IMR-90 (cell line): ENCODE results near the gene SRRM3. TPM values are rescaled to one million over a fixed set of nuclear protein-coding genes. Genes with fewer than 3 reads are reported as not detected.

Source experiments
- ATAC-seq: fragments of 200-7000 bp; cut with Tn5 transposase; 2 replicates; pipeline ENCODE4 v1.9.1; 2020; ENCODE audit warnings: low read depth, mild to moderate bottlenecking, moderate library complexity
- BruUV-seq: library from RNA; stranded (reverse); fragments of 400-500 nt; replicated peaks from 2 replicates; lab custom pipeline; 2021; lab: Mats Ljungman, UMichigan
- CTCF ChIA-PET: fragments of 300-600 bp; formaldehyde crosslinking; extraction: SDS; loops from one replicate; lab custom pipeline; 2021; ENCODE audit warnings: antibody characterized with exemption; lab: Yijun Ruan, JAX
- POLR2A ChIA-PET: fragments of 300-600 bp; sonication (Branson Sonifier 250); formaldehyde crosslinking; loops from one replicate; lab custom pipeline; 2022; ENCODE audit warnings: antibody characterized with exemption; ENCODE audit not compliant: unreplicated experiment; lab: Charles Lee
- DNase-seq: peaks from one replicate; pipeline ENCODE4 v3.0.0; 2013
- H2AFZ ChIP-seq: replicated peaks from 2 replicates; pipeline ENCODE3; 2013; ENCODE audit warnings: low read length, mild to moderate bottlenecking; ENCODE audit not compliant: poor library complexity
- H2AK5ac ChIP-seq: 2 replicates; pipeline ENCODE4 v1.6.1; 2013; ENCODE audit warnings: low read depth, low read length, inconsistent platforms
- H2AK9ac ChIP-seq: replicated peaks from 2 replicates; pipeline ENCODE3; 2013; ENCODE audit warnings: mild to moderate bottlenecking, low read depth, low read length, moderate library complexity; ENCODE audit not compliant: poor library complexity
- H2BK120ac ChIP-seq: 2 replicates; pipeline ENCODE4 v1.6.1; 2013; ENCODE audit warnings: low read depth, low read length, inconsistent platforms
- H2BK15ac ChIP-seq: 3 replicates; pipeline ENCODE4 v1.6.1; 2013; ENCODE audit warnings: low read depth, low read length, inconsistent platforms
- H2BK20ac ChIP-seq: 2 replicates; pipeline ENCODE4 v1.6.1; 2013; ENCODE audit warnings: low read depth, mild to moderate bottlenecking, inconsistent platforms, low read length, moderate library complexity
- H2BK5ac ChIP-seq: 2 replicates; pipeline ENCODE4 v1.6.1; 2013; ENCODE audit warnings: mild to moderate bottlenecking, low read depth, low read length, inconsistent platforms; ENCODE audit not compliant: poor library complexity, severe bottlenecking
- H3K14ac ChIP-seq: replicated peaks from 2 replicates; pipeline ENCODE4 v1.6.1; 2013; ENCODE audit warnings: low read depth, low read length, inconsistent platforms
- H3K18ac ChIP-seq: 2 replicates; pipeline ENCODE4 v1.6.1; 2013; ENCODE audit warnings: low read depth, low read length, control low read depth
- H3K23ac ChIP-seq: 2 replicates; pipeline ENCODE4 v1.6.1; 2013; ENCODE audit warnings: low read depth, low read length, inconsistent platforms
- H3K27ac ChIP-seq: 2 replicates; pipeline ENCODE4 v1.5.1; 2013; ENCODE audit warnings: mild to moderate bottlenecking, control low read depth, low read length; ENCODE audit not compliant: insufficient read depth
- H3K27me3 ChIP-seq: 2 replicates; pipeline ENCODE4 v1.6.1; 2013; ENCODE audit warnings: low read length; ENCODE audit not compliant: control insufficient read depth, insufficient read depth
- H3K36me3 ChIP-seq: 2 replicates; pipeline ENCODE4 v1.6.1; 2013; ENCODE audit warnings: low read length, mixed read lengths; ENCODE audit not compliant: control insufficient read depth, insufficient read depth
- H3K4ac ChIP-seq: 2 replicates; pipeline ENCODE4 v1.6.1; 2013; ENCODE audit warnings: low read depth, low read length, inconsistent platforms
- H3K4me1 ChIP-seq: 2 replicates; pipeline ENCODE4 v1.6.1; 2013; ENCODE audit warnings: low read length, mixed read lengths; ENCODE audit not compliant: control insufficient read depth, insufficient read depth
- H3K4me2 ChIP-seq: 2 replicates; pipeline ENCODE4 v1.6.1; 2013; ENCODE audit warnings: low read depth, mild to moderate bottlenecking, control low read depth, low read length, moderate library complexity
- H3K4me3 ChIP-seq: 2 replicates; pipeline ENCODE4 v1.5.1; 2013; ENCODE audit warnings: low read depth, mild to moderate bottlenecking, control low read depth, low read length, moderate library complexity; ENCODE audit not compliant: insufficient read depth
- H3K56ac ChIP-seq: 2 replicates; pipeline ENCODE4 v1.6.1; 2013; ENCODE audit warnings: low read length, inconsistent platforms; ENCODE audit not compliant: insufficient read depth; ENCODE audit errors: extremely low read depth
- H3K79me1 ChIP-seq, 2 experiments: 2 replicates each; pipeline ENCODE4 v1.6.1; 2013; ENCODE audit warnings: low read length in 2 of 2, inconsistent platforms in 1 of 2, low read depth in 1 of 2
- H3K9ac ChIP-seq: 2 replicates; pipeline ENCODE4 v1.6.1; 2013; ENCODE audit warnings: low read depth, low read length, control low read depth
- H3K9me1 ChIP-seq: 2 replicates; pipeline ENCODE4 v1.6.1; 2013; ENCODE audit warnings: low read length, inconsistent platforms; ENCODE audit not compliant: insufficient read depth
- H3K9me3 ChIP-seq: 2 replicates; pipeline ENCODE4 v1.6.1; 2013; ENCODE audit warnings: low read length; ENCODE audit not compliant: control insufficient read depth, insufficient read depth
- H4K20me1 ChIP-seq: 2 replicates; pipeline ENCODE4 v1.6.1; 2013; ENCODE audit warnings: low read length, inconsistent platforms; ENCODE audit not compliant: insufficient read depth
- H4K5ac ChIP-seq: 2 replicates; pipeline ENCODE4 v1.6.1; 2013; ENCODE audit warnings: mild to moderate bottlenecking, low read depth, low read length, control low read depth
- H4K8ac ChIP-seq, 2 experiments: 2 replicates each; pipeline ENCODE4 v1.6.1; 2013; ENCODE audit warnings: low read depth in 2 of 2, low read length in 2 of 2, control low read depth in 1 of 2, inconsistent platforms in 1 of 2
- H4K91ac ChIP-seq: 2 replicates; pipeline ENCODE4 v1.6.1; 2013; ENCODE audit warnings: low read depth, low read length, inconsistent platforms; ENCODE audit not compliant: insufficient read depth
- CHD1 ChIP-seq: IDR thresholded peaks from 2 replicates; pipeline ENCODE4 v1.6.1; 2012; ENCODE audit warnings: low read depth, low read length, improper control_type of control experiment
- NFE2L2 ChIP-seq: fragments of 150-350 bp; IDR thresholded peaks from 2 replicates; pipeline ENCODE4 v1.6.1; 2016; ENCODE audit warnings: low read depth, mild to moderate bottlenecking, low read length
- SMC3 ChIP-seq: fragments of 150-350 bp; IDR thresholded peaks from 2 replicates; pipeline ENCODE4 v1.6.1; 2016; ENCODE audit warnings: low read depth, mild to moderate bottlenecking, antibody characterized with exemption, low read length, moderate library complexity
- WGBS, 2 experiments: methylation state at CpG; one replicate each; pipeline versions ENCODE4 v1.1.5 to v1.1.7; 2013; ENCODE audit warnings: missing lambda C conversion rate in 2 of 2; ENCODE audit not compliant: insufficient read length in 1 of 2; ENCODE audit errors: extremely low coverage in 2 of 2; 5-methylcytosine and 5-hydroxymethylcytosine counted together
- dilution Hi-C: fragments of 300-500 bp; cut with HindIII; formaldehyde crosslinking; loops from one replicate; pipeline ENCODE4 v1.14.3; 2018; ENCODE audit warnings: low sequenced_read_pairs; ENCODE audit not compliant: unreplicated experiment
- in situ Hi-C: fragments of 300-500 bp; cut with MboI; formaldehyde crosslinking; loops from 3 replicates; pipeline ENCODE4 v1.14.3; 2019; ENCODE audit warnings: low sequenced_read_pairs, inconsistent platforms, mixed read lengths
- intact Hi-C: fragments of 100-400 bp; cut with micrococcal nuclease; formaldehyde crosslinking; loops from 2 replicates; pipeline ENCODE4 v1.10.0; 2022
- polyA plus RNA-seq, 3 experiments: library from polyadenylated mRNA; depleted of rRNA; stranded (reverse); fragments of >200 nt; gene quantifications; 2 replicates each; pipeline ENCODE4 v1.2.3, GENCODE V29; 2012; ENCODE audit warnings: low replicate concordance in 1 of 3
- total RNA-seq: library from RNA; depleted of rRNA; stranded (reverse); fragments of >200 nt; gene quantifications from 2 replicates; pipeline ENCODE4 v1.2.3, GENCODE V29; 2012
- TF ChIP-seq, protein P1 (sequence below): conservative IDR thresholded peaks from 2 replicates; pipeline ENCODE4 v1.5.1; 2012; ENCODE audit warnings: mild to moderate bottlenecking, low read depth, low read length, improper control_type of control experiment

Gene SRRM3
- total and polyA plus RNA-seq, 2 of the 4 experiments (the other 2 are of a cell fraction), result 0.18 to 2.5 TPM

DNA sequence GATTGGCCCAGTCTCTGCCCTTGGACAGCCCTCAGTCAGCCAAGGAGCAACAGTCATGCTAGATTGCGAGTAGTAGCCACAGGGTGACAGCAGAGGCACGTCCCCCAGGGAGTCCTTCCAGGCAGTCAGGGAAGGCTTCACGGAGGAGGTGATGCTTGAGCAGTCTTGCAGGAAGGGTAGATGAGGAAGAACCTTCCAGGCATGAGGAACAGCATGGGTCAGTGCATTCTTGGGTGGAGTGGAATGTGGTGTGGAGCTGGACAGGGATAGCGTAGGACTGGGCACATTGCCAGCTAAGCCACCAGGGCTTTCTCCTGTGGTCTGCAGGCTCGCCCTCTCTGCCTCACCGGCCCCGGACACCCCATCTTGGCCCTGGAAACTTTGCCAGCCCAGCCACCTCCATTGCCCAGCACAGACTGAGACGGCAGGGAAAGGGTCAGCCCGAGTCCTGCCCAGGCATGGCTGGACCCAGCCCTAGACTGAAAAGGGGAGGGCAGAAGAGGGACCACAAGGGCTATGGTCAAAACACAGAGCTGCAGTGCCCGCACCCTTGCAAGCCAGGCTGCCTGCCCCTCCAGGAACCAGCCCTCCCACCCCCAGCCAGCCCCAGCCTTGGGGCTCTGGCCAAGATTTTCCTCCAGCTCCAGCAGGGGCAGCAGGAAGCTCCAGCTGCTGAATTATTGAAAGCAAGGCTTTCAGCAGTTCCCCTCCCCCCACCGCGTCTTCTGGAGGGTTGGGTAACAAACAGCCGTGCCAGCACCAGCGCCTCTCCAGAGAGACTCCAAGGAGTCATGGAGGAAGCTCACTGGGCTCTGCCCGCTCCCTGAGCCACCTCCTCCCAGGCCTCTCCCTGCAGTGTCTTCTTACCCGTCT lies 18.7 kb downstream of the SRRM3 start:
- Histone ChIP-seq H2BK5ac (no peak overlapping the region), H2AFZ (peak overlapping the region; percentile 56), H2BK120ac (no peak overlapping the region), H3K27ac (no peak overlapping the region), H3K9me1 (no peaks in the 10 kb centered on the region), H3K23ac (no peak overlapping the region), H3K18ac (no peak overlapping the region), H4K91ac (no peak overlapping the region), H2BK20ac (no peak overlapping the region), H2BK15ac (no peak overlapping the region), H3K36me3 (no peaks in the 10 kb centered on the region), H3K9me3 (no peaks in the 10 kb centered on the region), H4K20me1 (no peaks in the 10 kb centered on the region), H3K4me1 (peaks cover 2% of the 10 kb centered on the region; the same call in 1 of the 2 replicates), H3K4me3 (no peak overlapping the region), H2AK9ac (no peak overlapping the region), H3K79me1 (no peaks in the 10 kb centered on the region), H3K9ac (no peak overlapping the region), H3K4me2 (no peak overlapping the region; the same call in 1 of the 2 replicates), H3K4ac (no peak overlapping the region), H4K8ac (no peak overlapping the region), H3K14ac (no peak overlapping the region), H3K27me3 (peaks cover 36% of the 10 kb centered on the region), H4K5ac (no peak overlapping the region), H2AK5ac (no peak overlapping the region), H3K56ac (no peak overlapping the region)
- POLR2A ChIA-PET, result interaction anchor here (0.8 kb wide), 1 partner anchor 172 kb away, joined by 14 read pairs; no protein-coding TSS in a partner anchor
- WGBS, 2 experiments, result 6% methylated on average over 3 of the region's 16 CpGs; no CpG with 5 or more reads in 1 of the 2 experiments
- dilution Hi-C loops, result no loop called here
- CTCF ChIA-PET, result no interaction called here
- intact Hi-C loops, result no loop called here
- ATAC-seq, result peak; percentile 60
- in situ Hi-C loops, result no loop called here
- TF ChIP-seq NFE2L2, result no peak
- TF ChIP-seq, protein P1, sequence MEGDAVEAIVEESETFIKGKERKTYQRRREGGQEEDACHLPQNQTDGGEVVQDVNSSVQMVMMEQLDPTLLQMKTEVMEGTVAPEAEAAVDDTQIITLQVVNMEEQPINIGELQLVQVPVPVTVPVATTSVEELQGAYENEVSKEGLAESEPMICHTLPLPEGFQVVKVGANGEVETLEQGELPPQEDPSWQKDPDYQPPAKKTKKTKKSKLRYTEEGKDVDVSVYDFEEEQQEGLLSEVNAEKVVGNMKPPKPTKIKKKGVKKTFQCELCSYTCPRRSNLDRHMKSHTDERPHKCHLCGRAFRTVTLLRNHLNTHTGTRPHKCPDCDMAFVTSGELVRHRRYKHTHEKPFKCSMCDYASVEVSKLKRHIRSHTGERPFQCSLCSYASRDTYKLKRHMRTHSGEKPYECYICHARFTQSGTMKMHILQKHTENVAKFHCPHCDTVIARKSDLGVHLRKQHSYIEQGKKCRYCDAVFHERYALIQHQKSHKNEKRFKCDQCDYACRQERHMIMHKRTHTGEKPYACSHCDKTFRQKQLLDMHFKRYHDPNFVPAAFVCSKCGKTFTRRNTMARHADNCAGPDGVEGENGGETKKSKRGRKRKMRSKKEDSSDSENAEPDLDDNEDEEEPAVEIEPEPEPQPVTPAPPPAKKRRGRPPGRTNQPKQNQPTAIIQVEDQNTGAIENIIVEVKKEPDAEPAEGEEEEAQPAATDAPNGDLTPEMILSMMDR, result 0 out of 2 replicates have a peak, but pooled peaks have one; percentile 16
- TF ChIP-seq SMC3, result no peak
- no peak for TF ChIP-seq CHD1
- BruUV-seq, result no TSS peak
- peak; percentile 30 for DNase-seq
